Measurements from ENCODE around the gene GATAD2A.
A peak's percentile ranks its signal among the peaks of the same experiment; 100 is the strongest.
"Not testable (repeated sequence)": the region's sequence is repeated elsewhere in the genome, so short reads cannot be mapped to it uniquely, and the experiment has no call there.

The GATAD2A gene

DNA sequence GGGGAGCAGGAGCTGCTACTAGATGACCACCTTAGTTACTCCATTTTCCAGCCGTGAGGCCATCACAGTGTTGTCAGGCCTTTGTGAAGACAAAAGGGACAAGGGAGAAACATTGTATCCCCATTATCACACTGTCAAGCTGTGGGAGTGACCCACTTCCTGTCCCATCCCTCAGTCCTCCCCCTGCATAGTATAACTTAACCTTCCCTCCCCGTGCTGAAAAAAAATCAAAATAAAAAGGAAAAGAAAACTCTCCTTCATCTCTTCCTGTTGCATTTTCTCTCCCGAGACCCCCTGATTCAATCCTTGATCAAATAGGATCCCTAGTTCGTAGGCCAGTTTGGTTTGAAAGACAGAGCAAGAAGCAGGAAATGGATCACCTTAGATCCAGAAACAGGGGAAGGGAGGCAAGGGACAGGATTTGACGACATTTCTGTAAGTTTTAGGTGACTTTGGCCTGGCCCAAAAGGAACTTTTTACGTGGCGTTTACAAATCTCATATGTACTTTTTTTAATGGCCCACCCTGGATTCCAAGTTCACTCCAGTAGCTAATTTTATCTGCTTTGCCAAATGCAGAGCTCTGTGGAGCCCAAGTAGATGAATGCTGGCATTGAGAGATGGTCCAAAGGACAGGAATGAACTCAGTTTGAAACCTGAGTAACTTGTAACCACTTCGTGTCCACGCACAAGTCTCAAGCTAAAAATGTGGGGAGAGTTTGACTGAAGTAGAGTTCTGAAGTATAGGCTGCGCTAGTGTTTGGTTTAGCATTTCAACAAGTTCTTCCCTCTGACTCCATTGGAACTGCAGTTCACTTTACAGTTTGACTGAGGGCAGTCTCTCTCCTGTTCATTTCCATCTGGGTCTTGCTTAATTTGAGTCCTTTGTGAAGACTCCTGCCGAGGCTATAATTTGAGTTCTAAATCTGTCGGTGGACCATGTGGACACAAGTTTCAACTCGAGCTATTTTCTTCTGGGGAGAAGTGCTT is 16.6 kb upstream of the GATAD2A start:
- DNase-seq = no peak

DNA sequence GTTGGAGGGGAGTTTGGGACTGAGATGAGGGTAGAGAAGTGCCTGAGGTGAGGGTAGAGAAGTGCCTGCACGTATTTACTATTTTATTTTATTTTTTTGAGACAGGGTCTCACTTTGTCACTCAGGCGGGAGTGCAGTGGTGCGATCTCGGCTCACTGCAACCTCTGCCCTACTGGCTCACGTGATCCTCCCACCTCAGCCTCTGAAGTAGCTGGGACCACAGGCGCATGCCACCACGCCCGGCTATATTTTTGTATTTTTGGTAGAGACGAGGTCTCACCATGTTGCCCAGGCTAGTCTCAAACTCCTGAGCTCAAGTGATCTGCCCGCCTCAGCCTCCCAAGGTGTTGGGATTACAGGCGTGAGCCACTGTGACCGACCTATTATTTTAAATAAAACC is 15.8 kb upstream of the GATAD2A start:
- DNase-seq = not testable (repeated sequence)

DNA sequence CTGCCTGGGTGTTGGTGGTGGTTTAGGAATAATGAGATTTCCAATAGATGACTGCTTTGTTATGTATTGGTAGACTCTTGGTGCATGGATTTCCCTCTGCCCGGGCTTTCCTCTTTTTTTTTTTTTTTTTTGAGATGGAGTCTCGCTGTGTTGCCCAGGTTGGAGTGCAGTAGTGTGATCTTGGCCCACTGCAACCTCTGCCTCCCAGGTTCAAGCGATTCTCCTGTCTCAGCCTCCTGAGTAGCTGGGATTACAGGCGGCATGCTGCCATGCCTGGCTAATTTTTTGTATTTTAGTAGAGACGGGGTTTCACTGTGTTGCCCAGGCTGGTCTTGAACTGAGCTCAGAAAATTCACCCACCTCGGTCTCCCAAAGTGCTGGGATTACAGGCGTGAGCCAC is 11.1 kb upstream of the GATAD2A start:
- DNase-seq = not testable (repeated sequence)

DNA sequence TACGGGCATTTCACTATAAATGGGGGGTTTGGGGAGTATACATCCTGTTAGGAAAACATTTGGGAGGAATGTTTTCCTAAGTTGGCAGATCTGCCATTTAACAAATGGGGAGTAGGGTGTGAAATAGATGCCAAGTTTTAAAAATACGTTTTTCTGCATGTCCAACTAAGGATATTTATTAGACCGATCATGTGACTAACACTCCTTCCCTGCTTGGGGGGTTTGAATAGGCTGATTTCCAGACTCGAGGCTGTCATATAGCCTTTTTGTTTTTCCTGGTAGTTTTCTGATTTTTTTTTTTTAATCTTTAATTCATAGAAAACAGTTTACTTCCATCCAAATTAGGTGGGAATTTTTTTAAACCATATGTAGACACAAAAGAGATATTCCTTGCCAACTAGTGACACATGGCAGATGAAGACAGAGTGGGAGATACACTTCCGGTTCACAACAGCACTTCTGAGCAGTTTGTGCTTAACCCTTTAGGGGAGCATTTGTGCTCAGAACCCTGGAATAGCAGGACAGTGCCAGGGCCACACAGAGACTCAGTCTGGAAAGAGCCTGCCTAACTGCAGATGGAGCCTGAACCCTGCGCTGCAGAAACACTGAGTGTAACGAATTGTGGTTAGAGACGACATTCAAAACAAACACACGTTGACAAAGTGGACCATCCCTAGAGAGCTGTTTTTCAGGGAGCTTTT is 5.6 kb upstream of the GATAD2A start:
- DNase-seq = peak; percentile 27

DNA sequence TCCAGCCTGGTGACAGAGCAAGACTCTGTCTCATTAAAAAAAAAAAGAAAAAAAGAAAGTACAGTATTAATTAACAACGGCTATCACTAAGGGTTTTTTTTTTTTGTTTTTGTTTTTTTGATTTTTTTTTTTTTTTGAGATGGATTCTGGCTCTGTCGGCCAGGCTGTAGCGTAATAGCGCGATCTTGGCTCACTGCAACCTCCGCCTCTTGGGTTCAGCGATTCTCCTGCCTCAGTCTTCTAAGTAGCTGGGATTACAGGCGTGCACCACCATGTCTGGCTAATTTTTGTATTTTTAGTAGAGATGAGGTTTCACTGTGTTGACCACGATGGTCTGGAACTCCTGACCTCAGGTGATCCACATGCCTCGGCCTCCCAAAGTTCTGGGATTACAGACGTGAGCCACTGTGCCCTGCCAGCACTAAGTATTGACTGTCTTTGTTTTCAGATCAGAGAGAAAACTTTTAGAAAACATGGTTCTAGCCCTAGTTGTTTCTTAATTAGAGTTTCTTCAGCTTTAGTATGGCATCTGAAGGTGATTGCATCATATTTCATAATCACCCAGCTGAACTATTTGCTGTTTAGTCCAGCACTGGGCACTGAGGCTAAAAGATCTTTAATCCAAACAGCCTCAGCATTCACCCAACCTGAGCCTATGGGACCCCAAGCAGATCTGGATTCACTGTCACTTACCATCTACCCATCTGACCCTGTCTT is 2.7 kb upstream of the GATAD2A start:
- peak; percentile 78 for DNase-seq

DNA sequence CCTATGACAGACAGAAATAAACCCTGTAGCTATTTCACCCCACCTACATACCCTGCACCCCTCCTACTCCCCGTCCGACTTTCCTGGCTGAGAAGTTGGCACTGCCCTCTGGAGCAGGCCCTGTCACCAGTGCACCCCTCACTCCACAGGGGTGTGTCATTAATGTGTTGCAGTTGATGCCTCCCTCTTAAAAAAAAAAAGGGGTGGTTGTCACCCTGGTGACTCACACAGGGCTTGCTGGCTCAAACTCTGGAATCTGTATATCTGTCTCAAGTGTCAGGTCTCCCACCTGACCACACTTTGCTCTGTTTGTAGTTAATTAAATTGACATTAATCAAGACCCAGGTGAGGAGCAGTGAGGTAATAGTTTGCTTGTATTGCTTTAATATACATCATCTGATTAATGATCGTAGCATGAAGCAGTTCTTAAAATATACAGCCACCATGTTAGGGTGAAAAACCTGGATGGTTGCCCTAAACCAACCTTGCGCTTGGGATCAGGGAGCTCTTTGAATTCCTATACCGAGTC is 2.0 kb upstream of the GATAD2A start:
- peak; percentile 74 for DNase-seq

DNA sequence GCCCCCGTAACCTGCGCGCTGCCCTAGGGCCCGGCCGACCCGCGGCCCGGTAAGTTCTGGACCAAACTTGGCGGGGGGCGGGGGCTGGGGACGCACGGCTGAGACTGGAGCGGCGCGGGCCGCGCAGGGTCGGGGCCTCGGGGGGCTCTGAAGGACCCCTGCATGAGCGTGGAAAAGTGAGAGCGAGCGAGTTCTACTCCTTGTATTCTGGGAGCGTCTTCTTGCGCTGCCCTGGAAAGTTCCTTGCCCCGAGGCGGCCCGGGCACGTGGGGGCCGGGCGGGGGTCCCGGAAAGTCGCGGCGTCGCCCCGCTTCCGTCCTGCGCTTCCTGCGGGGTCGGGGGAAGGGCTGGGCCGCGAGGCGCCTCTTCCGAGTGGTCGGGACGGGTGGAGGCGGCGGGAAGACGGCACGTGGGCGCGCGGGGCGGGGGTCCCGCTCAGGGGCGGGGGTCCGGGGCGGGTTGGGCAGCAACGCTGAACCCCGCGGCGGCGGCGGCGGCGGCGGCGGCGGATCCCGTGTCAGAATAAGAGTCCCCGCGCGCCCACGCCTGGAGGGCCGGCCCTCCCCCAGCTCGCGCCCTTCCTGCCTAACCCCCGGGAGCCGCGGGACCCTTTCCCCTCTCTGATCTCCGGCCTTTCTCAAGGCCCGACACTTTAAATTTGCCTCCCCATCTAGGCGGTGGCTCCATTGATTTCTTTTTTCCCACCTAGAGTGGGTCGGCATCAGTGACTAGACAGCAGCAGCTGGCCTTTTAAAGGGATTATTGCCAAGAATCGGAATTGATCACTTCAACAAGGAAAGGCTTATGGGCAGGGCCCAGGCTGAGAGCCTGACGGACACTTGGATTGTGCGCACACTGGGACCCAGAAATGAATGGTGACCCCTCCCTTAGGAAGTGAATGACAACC is 749 bp downstream of the GATAD2A start:
- DNase-seq = peak; percentile 31

DNA sequence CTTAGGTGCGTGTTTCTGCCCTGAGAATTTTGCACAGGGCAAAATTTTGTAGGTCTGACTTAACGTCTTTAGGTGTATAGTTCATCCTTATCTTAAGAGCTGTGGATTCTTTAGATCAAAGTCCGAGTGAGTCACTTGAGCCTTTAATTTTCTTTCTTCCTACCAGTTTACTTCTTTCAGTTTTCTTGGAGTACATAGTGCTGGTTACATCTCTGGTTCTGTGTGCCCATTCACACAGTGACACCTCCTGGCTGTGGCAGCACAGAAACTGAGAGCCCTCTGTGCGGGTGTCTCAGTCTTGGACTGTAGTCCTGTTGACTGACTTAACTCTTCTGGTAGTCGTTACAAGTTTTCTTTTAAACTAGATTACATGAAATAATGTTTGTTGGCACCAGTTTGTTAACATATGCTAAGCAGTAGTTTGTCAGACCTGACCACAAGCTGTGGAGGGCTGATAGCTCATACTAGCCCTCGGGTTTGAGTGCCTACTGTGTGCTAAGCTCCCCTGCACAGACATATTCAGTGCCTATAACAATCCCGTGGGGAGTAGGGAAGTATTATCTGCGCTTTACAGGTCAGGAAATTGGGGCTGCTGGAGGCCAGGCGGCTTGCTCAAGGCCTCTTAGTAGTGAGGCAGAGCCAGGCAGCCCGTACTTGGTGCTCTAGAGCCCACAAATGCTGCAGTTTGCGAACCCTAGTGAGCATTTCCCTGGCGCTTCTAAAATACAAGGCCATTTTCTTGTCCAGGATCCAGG is 1.6 kb downstream of the GATAD2A start:
- peak; percentile 75 for DNase-seq

DNA sequence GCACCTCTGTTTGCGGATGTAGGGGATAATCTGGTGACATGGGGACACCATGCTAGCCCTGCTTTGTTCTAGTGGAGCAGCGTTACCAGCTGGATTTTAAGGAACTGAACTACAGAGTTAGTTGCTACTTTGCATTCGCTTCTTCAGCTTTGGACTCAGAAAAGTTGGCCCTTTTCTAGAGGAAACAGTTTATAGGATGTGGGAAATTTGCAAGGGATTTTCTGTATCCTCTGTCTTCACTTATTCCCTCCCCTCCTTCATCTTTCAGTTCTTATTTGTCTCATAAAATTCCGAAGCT is 2.1 kb downstream of the GATAD2A start:
- DNase-seq = peak; percentile 36

DNA sequence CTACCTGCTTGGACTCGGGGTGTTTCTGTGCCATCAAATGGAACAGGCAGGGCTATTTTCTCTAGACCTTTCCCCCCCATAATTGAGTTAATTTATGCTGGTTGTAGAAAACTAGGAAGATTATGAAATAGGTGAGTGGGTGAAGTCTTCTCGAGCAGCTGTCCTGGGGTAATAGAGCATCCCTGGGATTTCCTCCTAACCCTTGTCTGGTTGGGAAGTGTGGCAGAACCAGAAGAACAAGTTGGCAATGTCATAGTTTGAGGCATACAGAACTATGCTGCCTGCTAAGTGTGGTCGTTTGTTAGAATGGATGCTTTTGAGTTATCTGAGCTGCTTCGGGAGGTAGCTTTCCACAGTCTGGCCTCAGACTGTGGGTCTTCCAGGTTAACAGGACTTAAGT is 3.7 kb downstream of the GATAD2A start:
- peak; percentile 36 for DNase-seq

DNA sequence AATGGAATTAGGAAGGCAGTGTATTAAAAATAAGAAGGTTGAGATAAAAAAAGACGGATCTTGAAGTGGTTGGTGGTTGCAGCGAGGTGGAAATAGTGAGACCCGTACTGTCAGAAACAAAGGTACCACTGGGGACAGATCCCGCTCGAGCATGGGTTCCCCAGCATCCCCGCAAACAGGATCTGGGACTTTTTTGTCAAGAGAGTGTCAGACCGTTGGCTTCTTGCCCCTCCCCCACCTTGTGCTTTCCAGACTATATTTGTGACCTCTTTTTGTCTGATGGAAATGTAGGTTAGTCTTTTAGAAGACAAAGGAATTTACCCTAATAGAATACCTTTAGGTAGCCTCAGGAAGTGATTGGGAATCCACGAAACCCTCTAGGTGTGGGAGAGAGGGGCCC is 4.2 kb downstream of the GATAD2A start:
- no peak for DNase-seq

DNA sequence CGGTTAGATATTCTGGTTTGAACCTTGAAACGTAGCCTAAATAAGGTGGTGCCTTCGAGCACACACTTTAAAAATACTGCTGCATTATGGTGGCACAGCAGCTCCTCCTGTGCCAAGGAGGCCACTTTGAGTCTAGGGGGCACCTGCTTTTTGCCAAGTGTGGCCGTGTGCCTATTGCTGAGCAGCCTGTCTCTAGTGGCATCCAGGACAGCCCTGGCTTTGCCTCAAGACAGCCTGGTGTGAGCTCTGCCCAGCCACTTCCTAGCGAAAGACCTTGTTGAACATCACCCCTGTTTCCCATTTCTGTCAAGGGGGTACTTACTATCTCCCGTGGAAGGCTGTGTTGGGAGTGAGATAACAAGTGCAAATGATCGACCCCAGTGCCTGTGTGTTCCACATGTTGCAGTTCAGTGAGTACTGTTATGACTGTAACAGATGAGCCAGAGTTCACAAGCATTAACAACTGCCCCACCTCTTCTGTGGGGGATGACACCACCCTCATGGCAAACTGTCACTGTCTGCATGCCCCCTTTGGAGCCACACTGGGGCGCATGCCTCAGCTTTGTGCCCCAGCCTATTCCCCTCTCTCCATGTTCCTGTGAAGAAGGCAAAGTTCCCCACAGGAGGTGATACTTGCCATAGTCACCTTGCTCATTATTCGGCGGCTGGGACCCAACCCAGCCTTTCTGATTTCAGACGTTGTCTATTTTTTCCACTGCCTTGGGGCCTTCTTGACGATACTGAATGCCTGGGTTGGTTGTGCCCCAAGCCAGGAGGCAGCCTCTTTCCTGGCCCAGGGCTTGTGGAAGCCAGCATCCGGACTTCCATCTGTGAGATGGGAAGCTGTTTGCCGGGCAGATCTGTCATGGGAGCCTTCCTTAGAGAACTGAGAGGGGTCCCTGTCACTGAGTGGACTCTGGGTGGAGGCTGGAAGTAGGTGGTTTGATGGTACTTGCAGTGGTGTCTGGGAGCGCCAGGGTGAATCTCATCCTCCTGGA is 5.4 kb downstream of the GATAD2A start:
- no peak for DNase-seq

DNA sequence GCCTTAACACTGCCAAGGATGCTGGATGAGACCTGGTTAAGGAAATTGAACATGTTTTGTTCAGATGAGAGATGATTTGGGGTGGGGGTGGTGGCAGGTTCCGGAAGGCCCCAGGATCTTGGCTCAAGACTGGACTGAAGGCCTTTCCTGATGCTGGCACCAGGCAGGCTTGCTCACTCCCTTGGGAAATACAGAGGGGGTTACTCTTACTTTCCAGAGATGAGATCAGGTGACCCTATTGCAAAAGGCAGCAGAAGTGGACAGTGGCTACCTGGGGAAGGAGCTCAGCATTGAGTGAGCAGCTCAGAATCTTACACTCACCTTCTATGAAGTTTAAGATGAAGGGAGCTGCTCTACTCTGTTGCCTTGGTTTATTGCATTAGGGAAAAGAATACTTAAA is 10.8 kb downstream of the GATAD2A start:
- DNase-seq = no peak

DNA sequence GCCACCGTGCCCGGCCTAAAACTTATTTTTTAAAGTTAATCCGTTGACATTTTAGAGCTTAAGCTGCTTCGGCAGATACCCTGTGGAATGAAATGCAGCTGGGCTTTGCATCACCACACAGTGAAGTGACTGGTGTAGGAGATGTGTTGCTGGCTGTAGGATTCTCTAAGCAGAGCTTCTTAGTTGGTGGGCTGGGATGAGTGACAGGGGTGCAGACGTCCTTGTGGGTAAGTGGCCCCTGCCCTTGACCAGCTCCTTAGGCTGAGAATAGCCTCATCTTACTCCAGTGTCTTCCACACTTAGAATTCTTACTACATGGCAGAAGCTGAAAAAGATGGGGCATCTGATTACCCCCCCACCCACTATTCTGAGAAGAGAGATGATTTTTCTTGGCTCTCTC is 11.6 kb downstream of the GATAD2A start:
- no peak for DNase-seq

DNA sequence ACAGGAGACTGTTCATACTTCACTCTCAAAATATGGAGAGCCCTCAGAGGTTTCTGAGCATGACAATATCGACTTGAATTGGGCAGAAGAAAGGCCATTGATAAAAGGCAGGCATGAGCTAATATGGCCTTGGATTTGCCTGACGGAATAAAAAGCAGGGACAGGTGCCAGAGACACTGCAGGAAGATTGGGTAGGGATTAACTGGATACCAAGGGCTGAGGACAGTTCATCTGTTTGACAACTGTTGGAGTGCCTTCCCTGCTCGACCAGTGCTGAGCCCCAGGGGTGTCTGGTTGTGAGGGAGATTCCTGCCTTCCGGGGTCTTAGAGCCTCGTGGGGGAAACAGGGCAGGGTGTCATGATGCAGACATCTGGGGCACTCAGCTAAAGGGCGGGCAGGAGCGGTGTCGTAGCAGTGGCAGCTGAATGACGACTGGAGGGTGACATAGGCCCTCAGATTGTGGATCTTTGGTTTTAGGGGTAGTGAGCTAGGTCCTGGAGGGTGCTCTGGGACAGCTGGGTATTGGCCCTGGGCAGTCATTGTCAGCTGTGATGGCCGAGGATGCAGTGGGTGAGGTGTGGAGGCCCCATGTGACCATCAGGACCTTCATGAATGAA is 12.3 kb downstream of the GATAD2A start:
- DNase-seq = no peak

DNA sequence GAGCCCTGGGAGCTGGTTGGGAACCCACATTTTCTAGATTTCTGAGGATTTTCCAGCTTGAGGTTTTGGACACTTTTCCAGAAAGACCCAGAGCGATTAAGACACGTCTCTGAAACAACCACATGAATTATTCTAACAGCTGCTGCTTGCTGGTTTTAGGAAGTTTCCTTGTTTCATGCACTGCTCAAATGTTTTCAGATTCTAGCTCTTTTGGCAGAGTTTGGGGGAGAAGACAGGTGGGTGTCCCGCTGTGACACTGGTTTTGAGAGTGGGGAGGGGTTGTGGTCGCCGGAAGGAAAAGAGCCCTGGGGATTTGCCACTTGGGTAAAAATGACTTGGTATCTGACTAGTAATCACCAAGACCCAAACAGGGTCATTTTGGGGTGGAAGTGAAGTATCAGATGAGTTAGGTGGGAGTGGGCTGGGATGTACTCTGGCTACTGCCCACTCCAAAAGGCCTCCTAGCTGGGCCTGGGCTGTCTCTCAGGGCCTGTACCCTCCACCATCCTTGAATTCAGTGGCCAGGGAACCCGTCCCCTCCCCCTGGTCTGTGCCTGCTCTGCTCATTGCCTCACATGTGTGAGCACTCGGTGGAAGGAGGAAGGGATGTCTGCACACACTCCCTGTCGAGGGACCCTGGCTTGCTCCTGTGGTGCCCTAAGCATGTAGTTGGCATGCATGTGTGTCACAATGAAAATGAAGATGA is 13.2 kb downstream of the GATAD2A start:
- DNase-seq = no peak

DNA sequence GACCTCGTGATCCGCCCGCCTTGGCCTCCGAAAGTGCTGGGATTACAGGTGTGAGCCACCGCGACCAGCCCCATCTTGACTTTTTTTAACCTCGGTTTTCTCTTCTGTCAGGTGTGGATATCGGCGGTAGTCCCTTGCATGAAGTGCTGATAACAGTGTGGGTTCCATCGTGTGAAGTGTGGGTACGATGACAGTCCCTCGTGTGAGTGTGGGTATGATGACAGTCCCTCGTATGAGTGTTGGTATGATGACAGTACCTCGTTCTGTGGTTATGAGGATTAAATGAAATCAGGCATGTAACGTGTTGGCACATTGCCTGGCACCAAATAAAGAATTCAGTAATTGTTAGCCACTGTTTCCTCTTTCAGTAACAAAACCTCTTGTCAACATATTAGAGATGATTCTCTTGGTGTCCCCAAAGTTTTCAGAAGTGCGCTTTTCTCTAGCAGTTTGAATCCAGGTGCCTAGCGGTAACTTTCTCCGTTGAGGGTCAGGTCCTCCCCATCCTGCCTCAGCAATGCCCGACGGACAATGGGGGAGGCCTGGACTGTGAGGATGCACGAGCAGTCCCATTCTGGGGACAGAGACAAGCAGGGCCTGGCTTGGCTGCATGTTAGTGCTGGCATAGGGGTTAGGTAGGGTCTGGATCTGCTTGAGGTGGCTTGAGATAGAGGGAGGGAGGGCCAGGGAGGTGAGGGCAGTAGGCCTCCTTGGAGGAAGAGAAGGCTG is 15.3 kb downstream of the GATAD2A start:
- DNase-seq = peak; percentile 54

DNA sequence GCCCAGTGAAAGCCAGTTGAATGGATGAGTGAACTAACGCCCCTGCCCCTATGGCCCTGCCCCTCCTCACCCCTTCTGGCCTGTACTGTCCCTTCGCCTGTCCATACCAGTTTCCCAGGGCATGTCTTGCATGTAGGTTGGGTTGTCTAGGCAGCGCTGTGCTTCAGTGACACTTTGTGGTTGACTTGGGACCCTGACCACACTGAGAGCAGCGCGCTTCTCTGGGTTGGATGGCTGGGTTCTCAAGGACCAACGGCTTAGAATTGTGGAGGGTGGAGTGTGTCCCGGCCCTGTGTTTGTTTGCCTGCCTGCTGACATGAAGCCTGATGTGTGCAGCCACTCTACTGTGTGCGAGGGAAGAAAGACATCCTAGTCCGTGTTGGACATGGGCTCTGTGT is 15.8 kb downstream of the GATAD2A start:
- DNase-seq = no peak
